ENCODE results near the gene ANK3.

GRCh38 chr10:60352105-60352504, 37.6 kb downstream of the ANK3 start:
- no peak for TF ChIP-seq REST (IDR thresholded peaks at IDR 0.05; ENCODE audit: insufficient read depth in 1 of 2, low read depth in 2 of 2, low read length in 2 of 2)
- no peak for TF ChIP-seq TAF1 (IDR thresholded peaks at IDR 0.05; ENCODE audit: borderline replicate concordance, insufficient read depth, low read length)
